Tibial nerve (tissue), 3 donors: ENCODE results near the gene PLCD3.

Source experiments
- POLR2A ChIP-seq, 2 donors: fragments of 450-650 bp; IDR thresholded peaks; one replicate each; pipeline ENCODE4 v1.6.1; 2017; ENCODE audit warnings: antibody characterized with exemption in 2 of 2, mild to moderate bottlenecking in 2 of 2, moderate library complexity in 2 of 2
- TF ChIP-seq, protein P1 (sequence below), 5 experiments: fragments of 200-600 bp in 3 of 5; fragments of 450-650 bp in 2 of 5; sonication (generic) in 3 of 5; IDR thresholded peaks; one replicate each; pipeline ENCODE4 v1.5.1; 2016 to 2019; ENCODE audit warnings: antibody characterized with exemption in 5 of 5, mild to moderate bottlenecking in 3 of 5, moderate library complexity in 2 of 5

DNA sequence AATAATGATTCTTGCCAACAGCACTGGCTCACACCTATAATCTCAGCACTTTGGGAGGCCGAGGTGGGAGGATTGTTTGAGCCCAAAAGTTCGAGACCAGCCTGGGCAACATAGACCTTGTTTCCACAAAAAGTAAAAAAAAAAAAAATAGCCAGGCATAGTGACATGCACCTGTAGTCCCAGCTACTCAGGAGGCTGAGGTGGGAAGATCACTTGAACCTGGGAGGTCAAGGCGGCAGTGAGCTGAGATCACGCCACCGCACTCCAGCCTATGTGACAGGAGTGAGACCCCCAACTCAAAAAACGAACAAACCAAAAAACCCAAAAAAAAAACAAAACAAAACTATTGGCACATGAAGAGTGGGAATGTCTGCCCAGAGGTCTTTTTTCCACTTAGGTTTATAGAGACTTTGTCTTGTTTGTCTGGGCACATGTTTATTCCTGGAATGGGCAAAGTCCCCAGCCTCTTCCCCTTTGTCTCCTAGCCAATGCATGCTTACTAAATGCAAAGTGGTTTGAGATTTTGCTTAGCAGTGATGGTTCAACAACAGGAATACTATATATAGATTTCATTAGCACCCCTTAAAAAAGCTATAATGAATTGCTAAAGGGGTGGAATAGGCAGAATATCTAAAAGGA is 45.3 kb downstream of the PLCD3 start:
- TF ChIP-seq, protein P1, sequence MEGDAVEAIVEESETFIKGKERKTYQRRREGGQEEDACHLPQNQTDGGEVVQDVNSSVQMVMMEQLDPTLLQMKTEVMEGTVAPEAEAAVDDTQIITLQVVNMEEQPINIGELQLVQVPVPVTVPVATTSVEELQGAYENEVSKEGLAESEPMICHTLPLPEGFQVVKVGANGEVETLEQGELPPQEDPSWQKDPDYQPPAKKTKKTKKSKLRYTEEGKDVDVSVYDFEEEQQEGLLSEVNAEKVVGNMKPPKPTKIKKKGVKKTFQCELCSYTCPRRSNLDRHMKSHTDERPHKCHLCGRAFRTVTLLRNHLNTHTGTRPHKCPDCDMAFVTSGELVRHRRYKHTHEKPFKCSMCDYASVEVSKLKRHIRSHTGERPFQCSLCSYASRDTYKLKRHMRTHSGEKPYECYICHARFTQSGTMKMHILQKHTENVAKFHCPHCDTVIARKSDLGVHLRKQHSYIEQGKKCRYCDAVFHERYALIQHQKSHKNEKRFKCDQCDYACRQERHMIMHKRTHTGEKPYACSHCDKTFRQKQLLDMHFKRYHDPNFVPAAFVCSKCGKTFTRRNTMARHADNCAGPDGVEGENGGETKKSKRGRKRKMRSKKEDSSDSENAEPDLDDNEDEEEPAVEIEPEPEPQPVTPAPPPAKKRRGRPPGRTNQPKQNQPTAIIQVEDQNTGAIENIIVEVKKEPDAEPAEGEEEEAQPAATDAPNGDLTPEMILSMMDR (IDR thresholded peaks at IDR 0.05), result no peak
- no peak for TF ChIP-seq POLR2A (IDR thresholded peaks at IDR 0.05)
